Thyroid gland (tissue), 4 donors: ENCODE results near the gene CA10. TPM values are rescaled to one million over a fixed set of nuclear protein-coding genes. Genes with fewer than 3 reads are reported as not detected.

ENCODE experiments used
- DNase-seq, 2 donors: peaks; one replicate each; pipeline ENCODE4 v3.0.0-alpha.2; 2019
- H3K27ac ChIP-seq, 3 donors: fragments of 200-600 bp; sonication (generic); 1 replicate in 2 of 3; 2 replicates in 1 of 3; pipeline ENCODE4 v1.5.1; 2016 to 2019; ENCODE audit warnings: mild to moderate bottlenecking in 1 of 3, moderate library complexity in 1 of 3
- H3K27me3 ChIP-seq: fragments of 200-600 bp; sonication (generic); one replicate; pipeline ENCODE4 v1.5.1; 2019
- H3K36me3 ChIP-seq, 2 donors: fragments of 200-600 bp; sonication (generic); one replicate each; pipeline ENCODE4 v1.5.1; 2016 to 2019
- H3K4me1 ChIP-seq, 2 donors: fragments of 200-600 bp; sonication (generic); one replicate each; pipeline ENCODE4 v1.5.1; 2017 to 2019
- H3K4me3 ChIP-seq, 3 donors: fragments of 200-600 bp; sonication (generic); replicated peaks in 1 of 3; 1 replicate in 2 of 3; 2 replicates in 1 of 3; pipeline ENCODE4 v1.5.1; 2016; ENCODE audit warnings: mild to moderate bottlenecking in 1 of 3
- H3K9me3 ChIP-seq: fragments of 200-600 bp; sonication (generic); one replicate; pipeline ENCODE4 v1.5.1; 2017
- CTCF ChIP-seq, 6 experiments: fragments of 200-600 bp in 3 of 6; fragments of 450-650 bp in 3 of 6; sonication (generic) in 3 of 6; IDR thresholded peaks; one replicate each; pipeline ENCODE4 v1.5.1; 2016 to 2019; ENCODE audit warnings: antibody characterized with exemption in 6 of 6, mild to moderate bottlenecking in 2 of 6, inconsistent platforms in 1 of 6, moderate library complexity in 1 of 6
- POLR2A ChIP-seq, 2 donors: fragments of 450-650 bp; IDR thresholded peaks; one replicate each; pipeline ENCODE4 v1.6.1; 2017; ENCODE audit warnings: antibody characterized with exemption in 2 of 2, mild to moderate bottlenecking in 2 of 2, moderate library complexity in 1 of 2
- WGBS, 2 donors: methylation state at CpG; one replicate each; pipeline ENCODE4 v1.1.5; 2017; 5-methylcytosine and 5-hydroxymethylcytosine counted together
- intact Hi-C: fragments of 100-400 bp; cut with DNase I; formaldehyde crosslinking; loops from one replicate; pipeline ENCODE4 v1.15.1; 2023
- total RNA-seq, 4 donors: library from RNA; depleted of rRNA; stranded (reverse); fragments of >200 nt; gene quantifications; one replicate each; pipeline ENCODE4 v1.2.3, GENCODE V29; 2016

Gene CA10
- total RNA-seq, 4 donors from 2014 or later, result not detected

GRCh38 chr17:51646539-51646938 is 512.0 kb downstream of the CA10 start:
- DNase-seq, result no peak
- WGBS, 2 donors, result 83 to 91% methylated on average over 3 to 4 of the region's 4 CpGs
- TF ChIP-seq CTCF (IDR thresholded peaks at IDR 0.05) (no peak), POLR2A (IDR thresholded peaks at IDR 0.05) (no peak)
- no peaks in the 10 kb centered on the region for H3K9me3 ChIP-seq
- no peaks in the 10 kb centered on the region for H3K4me1 ChIP-seq
- H3K36me3 ChIP-seq, result no peaks in the 10 kb centered on the region
- intact Hi-C loops, result no loop called here
- no peaks in the 10 kb centered on the region for H3K27me3 ChIP-seq
- no peak overlapping the region for H3K27ac ChIP-seq
- H3K4me3 ChIP-seq, result no peak overlapping the region

GRCh38 chr17:51645056-51645455 is 513.5 kb downstream of the CA10 start:
- intact Hi-C loops, result no loop called here
- H3K27ac ChIP-seq, result no peak overlapping the region
- H3K9me3 ChIP-seq, result no peaks in the 10 kb centered on the region
- TF ChIP-seq CTCF (IDR thresholded peaks at IDR 0.05) (no peak), POLR2A (IDR thresholded peaks at IDR 0.05) (no peak)
- H3K36me3 ChIP-seq, result no peaks in the 10 kb centered on the region
- H3K4me1 ChIP-seq, result no peaks in the 10 kb centered on the region
- H3K4me3 ChIP-seq, result no peak overlapping the region
- 95 to 96% methylated on average over 4 of the region's 4 CpGs for WGBS, 2 donors
- H3K27me3 ChIP-seq, result no peaks in the 10 kb centered on the region
- no peak for DNase-seq

GRCh38 chr17:51643702-51644490 is 514.6 kb downstream of the CA10 start:
- DNase-seq, result no peak
- WGBS, 2 donors, result 86 to 89% methylated on average over 10 of the region's 10 CpGs
- Histone ChIP-seq H3K27ac (no peak overlapping the region), H3K4me3 (no peak overlapping the region), H3K27me3 (no peaks in the 10 kb centered on the region), H3K36me3 (no peaks in the 10 kb centered on the region), H3K4me1 (peaks cover 10 to 11% of the 10 kb centered on the region in 2 donors), H3K9me3 (no peaks in the 10 kb centered on the region)
- TF ChIP-seq CTCF (IDR thresholded peaks at IDR 0.05), result no peak
- TF ChIP-seq POLR2A (IDR thresholded peaks at IDR 0.05), result no peak
- intact Hi-C loops, result no loop called here

- intact Hi-C loops, result no loop called here
- Histone ChIP-seq H3K27ac (no peak overlapping the region), H3K9me3 (no peaks in the 10 kb centered on the region), H3K36me3 (no peaks in the 10 kb centered on the region), H3K4me1 (peaks cover 17 to 20% of the 10 kb centered on the region in 2 donors), H3K4me3 (no peak overlapping the region), H3K27me3 (no peaks in the 10 kb centered on the region)
- TF ChIP-seq CTCF (IDR thresholded peaks at IDR 0.05) (no peak), POLR2A (IDR thresholded peaks at IDR 0.05) (no peak)
- no peak for DNase-seq
- WGBS, 2 donors, result 79 to 87% methylated on average over 8 of the region's 8 CpGs
Observed at GRCh38 chr17:51642029-51642428, 516.5 kb downstream of the CA10 start.

- intact Hi-C loops, result no loop called here
- Histone ChIP-seq H3K36me3 (no peaks in the 10 kb centered on the region), H3K4me1 (peaks cover 17 to 20% of the 10 kb centered on the region in 2 donors), H3K27me3 (no peaks in the 10 kb centered on the region), H3K4me3 (no peak overlapping the region), H3K9me3 (no peaks in the 10 kb centered on the region), H3K27ac (no peak overlapping the region)
- 71 to 72% methylated on average over 4 of the region's 4 CpGs for WGBS, 2 donors
- TF ChIP-seq POLR2A (IDR thresholded peaks at IDR 0.05), result no peak
- peak in 3 of 6 experiments; percentile 29 to 42 (median 37) for TF ChIP-seq CTCF (IDR thresholded peaks at IDR 0.05)
- DNase-seq, result peak in 1 of 2 donors; percentile 7
Observed at GRCh38 chr17:51640108-51640622, 518.3 kb downstream of the CA10 start.
